ENCODE results near the gene DPP7.
A peak's percentile ranks its signal among the peaks of the same experiment; 100 is the strongest.

The DPP7 gene

DNA sequence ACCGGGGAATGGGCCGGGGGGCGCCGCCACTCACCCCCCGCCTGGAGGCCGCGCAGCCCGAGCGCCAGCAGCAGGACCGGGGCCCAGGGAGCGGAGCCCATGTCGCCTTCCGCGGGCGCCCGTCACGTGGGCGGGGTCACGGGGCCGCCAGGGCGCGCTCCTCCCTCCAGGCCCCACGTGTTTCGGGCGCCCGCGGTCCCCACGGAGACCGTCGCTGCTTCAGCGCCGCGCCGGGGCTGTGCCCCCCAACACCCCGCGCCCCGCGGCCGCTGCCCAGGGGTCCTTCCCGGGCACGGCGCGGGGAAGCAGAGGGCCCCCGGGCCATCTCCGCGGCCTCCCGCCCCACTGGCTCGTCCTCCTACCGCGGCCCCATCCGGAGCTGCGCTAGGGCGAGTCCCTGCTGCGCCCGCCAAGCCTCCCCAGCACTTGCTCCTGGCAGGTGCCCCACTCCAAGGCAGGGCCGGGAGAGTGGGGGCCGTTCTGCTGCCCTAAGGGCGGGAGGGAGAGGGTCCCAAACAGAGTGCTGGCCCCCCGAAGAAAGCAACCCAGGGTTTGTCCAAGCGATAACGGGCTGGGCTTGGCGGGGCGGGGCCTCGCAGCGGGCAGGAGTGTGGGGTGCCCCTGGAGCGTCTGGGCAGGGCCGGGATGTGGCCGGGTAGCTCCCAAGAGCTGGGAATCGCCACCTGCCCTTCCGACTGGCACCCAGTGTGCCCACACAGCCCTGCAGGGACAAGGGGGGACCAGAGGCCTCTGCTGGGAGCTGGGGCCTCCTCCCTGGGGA lies at the start of gene DPP7:
Gene DPP7, minus strand, starts transcription at position 121 of the 781 bp plus-strand sequence. Its CDS starts 20 bp downstream, at position 101.
- peak; percentile 88 for DNase-seq

GRCh38 chr9:137163805-137164204 lies 49.3 kb upstream of the DPP7 start:
- no peak for DNase-seq

- no peak for DNase-seq
Observed at GRCh38 chr9:137163365-137163715, 48.8 kb upstream of the DPP7 start.

GRCh38 chr9:137162505-137163364 lies 48.2 kb upstream of the DPP7 start:
- DNase-seq, result no peak

DNA sequence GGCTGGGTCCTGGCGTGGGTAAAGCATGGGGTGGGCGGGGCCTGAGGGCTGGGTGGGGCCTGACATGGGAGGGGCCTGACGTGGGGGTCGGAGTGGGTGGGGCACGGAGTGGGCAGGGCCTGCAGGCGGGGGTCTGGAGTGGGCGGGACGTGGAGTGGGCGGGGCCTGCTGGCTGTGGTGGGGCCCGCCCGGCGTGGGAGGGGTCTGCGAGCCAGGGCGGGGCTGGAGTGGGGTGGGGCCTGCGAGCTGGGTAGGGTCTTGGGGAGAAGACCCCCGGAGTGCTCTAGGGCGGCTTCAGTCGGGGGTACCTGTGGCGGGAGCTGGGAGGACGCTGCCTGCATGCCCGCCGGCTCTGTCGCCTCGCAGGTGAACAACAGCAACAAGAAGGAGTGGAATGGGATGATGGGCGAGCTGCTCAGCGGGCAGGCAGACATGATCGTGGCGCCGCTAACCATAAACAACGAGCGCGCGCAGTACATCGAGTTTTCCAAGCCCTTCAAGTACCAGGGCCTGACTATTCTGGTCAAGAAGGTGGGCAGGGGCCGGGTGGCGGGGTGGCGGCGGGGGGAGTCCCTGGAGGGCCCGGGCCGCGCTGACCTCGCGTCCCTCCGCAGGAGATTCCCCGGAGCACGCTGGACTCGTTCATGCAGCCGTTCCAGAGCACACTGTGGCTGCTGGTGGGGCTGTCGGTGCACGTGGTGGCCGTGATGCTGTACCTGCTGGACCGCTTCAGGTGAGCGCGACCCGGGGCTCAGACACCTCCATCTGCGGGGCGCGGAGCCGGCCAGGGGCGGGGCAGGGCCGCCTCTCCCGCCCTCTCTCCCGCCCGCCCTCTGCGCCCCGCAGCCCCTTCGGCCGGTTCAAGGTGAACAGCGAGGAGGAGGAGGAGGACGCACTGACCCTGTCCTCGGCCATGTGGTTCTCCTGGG lies 47.3 kb upstream of the DPP7 start:
- DNase-seq, result no peak

DNA sequence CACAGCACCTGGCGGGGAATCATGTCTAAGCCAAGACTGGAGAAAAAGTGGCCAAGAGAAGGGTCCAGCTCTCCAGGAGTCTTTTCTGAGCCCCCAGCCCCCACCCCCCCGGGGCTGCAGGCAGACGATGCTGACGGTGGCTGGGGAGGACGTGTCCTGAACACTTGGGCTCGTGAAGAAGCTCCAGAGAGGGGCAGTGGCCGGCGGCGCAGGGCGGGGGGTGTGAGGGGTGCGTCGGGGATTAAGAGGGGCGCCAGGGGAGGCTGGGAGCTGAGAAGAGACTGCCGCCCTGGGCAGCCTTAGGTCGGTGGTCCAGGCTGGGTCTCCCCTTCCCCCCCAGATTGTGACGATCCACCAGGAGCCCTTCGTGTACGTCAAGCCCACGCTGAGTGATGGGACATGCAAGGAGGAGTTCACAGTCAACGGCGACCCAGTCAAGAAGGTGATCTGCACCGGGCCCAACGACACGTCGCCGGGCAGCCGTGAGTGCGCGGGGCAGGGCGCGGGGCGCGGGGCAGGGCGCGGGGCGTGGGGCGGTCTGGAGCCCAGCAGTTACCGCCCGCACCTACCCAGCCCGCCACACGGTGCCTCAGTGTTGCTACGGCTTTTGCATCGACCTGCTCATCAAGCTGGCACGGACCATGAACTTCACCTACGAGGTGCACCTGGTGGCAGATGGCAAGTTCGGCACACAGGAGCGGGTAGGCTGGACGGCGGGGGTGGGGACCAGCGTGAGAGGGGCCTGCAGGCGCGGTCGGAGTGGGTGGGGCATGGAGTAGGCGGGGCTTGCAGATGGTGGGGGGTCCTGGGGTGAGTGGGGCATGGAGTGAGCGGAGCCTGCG lies 46.4 kb upstream of the DPP7 start:
- no peak for DNase-seq

DNA sequence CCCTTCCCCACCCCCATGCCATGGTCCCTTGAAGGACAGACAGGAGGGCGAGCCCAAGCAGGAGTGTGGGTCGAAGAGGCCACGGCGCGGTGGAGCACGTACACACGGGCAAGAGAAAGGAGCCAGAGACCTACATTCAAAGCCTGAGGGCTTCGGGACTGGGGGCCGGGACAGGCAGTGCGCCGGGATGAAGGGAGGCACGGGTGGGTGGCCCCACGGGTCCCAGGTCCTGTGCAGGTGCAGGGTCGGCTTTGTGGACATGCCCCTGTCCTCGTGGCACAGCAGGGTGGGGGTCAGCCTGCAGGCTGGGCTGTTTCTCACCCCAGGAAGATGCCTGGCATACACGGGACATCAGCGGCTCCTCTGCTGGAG lies 45.5 kb upstream of the DPP7 start:
- DNase-seq, result no peak

DNA sequence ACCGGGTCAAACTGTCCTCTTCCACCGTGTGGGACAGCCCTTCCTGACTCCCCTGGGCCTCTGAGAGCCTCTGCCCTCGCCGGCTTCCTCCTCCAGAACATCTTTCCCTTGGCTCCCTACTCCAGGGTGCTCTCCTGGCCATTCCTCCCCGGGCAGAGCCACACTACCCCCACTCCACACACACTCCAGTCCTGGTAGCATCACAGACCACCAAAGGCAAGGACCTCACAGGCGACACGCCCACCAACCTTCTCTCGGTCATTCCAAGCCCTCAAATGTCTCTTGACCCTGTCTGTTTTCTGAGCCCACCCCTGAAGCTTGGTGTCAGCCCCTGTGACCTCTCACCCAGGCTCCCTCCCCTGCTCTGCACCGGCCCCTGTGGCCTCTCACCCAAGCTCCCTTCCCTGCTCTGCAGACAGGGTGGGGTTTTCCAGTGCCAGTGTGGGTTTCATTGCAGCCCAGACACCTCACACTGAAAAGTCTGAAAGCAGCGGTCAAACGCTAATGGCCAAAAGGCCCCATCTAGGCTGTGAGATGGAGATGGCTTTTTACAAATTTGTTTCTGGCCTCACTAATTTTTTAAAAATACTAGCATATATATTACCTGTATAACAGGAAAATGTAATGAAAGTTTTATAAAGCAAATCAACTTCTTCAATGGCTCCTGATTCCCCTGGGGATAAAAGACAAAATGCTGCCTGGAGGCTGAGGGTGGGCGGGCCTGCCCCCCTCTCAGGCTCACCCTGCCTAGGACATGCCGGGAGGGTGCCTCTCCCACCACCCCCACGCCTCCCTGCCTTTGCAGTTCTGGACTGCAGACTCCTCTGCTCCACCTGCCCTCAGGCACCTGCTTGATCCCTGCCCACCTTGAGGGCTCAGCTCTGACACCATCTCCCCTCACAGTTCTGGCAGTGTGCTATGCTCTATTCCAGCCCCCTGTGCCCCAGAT lies 44.8 kb upstream of the DPP7 start:
- DNase-seq, result no peak

DNA sequence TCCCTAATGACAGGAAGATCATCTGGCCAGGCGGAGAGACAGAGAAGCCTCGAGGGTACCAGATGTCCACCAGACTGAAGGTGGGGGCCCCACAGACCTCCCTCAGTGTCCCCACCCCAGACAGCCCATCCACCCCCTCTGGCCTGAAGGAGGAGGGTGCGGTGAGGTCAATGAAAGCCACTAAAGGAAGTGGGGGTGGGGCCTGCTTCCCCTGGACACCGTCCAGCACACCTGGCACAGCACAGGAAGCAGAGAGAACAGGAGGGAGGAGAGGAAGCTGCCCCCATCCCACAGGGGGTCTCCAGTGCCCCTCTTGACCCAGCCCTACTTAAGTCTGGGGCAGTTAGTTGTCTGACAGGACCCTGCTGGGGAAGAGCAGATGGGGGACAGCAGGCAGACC lies 44.1 kb upstream of the DPP7 start:
- no peak for DNase-seq

DNA sequence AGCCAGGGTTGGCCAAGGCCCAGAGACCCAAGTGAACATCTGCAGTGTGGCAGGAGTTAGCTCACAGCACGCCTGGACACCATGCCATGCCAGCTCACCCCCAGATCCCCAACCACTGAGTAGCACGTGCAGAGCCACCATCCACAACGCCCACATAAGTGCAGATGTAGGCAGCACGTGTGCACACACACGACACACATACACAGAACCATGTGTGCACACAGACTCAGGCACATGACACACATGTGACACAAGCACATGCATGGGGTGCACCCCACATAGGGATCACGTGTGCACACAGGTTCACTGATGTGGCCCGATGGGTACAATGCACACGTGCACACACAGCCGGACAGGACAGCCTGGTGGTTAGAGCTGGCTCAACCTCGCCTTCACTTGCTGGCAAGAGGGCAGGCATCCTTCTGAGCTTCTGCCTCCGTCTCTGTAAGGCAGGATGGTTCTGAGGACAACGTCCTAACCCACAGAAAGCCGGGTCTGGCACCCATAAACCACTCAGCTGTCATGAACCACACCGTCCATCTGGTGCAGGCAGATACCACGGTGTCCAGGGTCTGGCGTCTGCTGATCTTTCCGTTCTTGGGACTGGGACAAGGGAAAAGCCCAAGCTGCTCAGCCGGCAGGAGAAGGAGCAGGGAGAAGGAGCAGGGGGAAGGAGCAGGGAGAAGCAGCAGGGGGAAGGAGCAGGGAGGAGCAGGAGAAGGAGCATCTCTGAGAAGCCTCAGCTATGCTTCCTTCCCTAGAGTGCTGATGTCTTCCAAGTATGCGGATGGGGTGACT lies 43.3 kb upstream of the DPP7 start:
- no peak for DNase-seq

DNA sequence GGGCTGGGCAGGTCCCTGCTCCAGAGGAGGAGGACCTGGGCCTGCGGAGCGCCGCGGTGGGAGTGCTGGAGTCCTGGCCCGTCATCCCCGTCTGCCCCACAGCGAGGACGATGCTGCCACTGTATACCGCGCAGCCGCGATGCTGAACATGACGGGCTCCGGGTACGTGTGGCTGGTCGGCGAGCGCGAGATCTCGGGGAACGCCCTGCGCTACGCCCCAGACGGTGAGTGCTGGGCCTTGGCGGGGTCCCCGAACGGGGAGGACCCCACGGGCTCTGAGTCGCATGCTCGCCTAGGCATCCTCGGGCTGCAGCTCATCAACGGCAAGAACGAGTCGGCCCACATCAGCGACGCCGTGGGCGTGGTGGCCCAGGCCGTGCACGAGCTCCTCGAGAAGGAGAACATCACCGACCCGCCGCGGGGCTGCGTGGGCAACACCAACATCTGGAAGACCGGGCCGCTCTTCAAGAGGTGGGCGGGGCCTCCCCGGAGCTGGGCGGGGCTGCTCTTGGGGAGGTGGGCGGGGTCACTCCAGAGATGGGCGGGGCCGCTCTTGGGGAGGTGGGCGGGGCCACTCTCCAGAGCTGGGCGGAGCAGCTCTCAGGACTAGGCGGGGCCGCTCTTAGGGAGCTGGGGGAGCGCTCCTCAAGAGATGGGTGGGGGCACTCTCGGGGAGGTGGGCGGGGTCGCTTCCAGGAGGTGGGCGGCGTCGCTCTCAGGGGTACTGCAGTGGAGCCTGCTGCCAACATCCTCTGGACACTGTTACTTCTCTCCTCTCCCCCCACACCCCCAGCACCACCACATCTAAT lies 42.2 kb upstream of the DPP7 start:
- DNase-seq, result peak; percentile 72

DNA sequence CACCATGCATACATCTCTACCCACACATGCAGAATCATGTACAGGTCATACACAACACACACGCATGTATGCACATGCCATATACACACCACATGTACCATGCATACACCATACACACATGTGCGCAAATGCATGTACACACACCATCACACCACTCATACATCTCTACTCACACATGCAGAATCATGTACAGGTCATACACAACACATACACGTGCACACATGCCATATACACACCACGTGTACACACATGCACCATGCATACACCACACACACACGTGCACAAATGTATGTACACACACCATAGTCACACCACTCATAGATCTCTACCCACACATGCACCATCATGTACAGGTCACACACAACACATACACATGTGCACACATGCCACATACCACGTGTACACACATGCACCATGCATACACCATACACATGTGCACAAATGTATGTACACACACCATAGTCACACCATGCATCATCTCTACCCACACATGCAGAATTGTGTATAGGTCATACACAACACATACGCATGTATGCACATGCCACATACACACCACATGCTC lies 38.4 kb upstream of the DPP7 start:
- DNase-seq, result no peak

GRCh38 chr9:137150617-137151457 lies 36.3 kb upstream of the DPP7 start:
- DNase-seq, result peak; percentile 71

GRCh38 chr9:137149942-137150616 lies 35.5 kb upstream of the DPP7 start:
- DNase-seq, result peak; percentile 57

- no peak for DNase-seq
Observed at GRCh38 chr9:137149363-137149762, 34.8 kb upstream of the DPP7 start.

DNA sequence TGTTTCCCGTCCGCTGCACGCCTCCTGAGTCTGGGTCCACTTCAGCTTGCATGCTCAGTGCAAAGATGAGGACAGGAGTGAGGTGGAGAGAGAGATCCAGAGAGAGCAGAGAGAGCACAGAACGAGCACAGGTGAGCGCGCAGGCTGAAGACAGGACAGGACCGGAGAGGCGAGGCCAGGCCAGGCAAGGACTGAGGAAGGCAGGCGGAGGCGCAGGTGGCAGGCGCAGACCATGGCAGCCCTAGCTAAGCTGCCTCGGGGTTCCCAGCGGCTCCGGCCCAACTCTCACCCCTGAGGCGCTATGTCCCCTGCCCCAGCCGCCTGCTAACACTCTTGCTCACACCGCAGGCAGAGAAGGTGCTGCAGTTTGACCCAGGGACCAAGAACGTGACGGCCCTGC lies 34.1 kb upstream of the DPP7 start:
- DNase-seq, result no peak

GRCh38 chr9:137148242-137148641 lies 33.7 kb upstream of the DPP7 start:
- no peak for DNase-seq
